ENCODE measurements around the gene CFTR. TPM values are rescaled to one million over a fixed set of nuclear protein-coding genes. Genes with fewer than 3 reads are reported as not detected.

CFTR gene
- total and polyA plus RNA-seq, 9 of the 15 experiments (the other 6 are each of a cell fraction or from before 2014, with no cell fraction given): 0.20 TPM; not detected in 8

DNA sequence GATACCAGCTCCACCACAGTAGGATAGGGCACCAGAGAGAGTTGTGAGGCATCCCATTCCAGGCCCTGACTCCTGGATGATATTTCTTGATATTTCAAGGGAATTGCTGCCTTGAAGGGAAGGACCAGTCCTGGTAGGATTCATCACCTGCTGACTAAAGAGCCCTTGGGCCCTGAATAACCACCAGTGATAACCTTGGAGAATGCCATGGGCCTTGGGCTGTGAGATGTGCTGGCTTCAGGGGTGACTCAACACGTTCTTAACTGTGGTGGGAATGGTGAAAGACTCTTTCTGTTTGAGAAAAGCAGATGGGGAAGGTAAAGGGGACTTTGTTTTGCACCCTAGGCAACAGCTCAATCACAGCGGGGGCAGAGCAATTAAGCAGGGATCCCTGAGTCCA, 31.2 kb upstream of the CFTR start:
- Histone ChIP-seq H3K9me1 (ENCODE audit: control insufficient read depth, insufficient read depth, low read length) (no peaks in the 10 kb centered on the region), H4K20me1 (replicated peaks; ENCODE audit: control insufficient read depth, insufficient read depth, low read length) (no peaks in the 10 kb centered on the region), H3K9ac (ENCODE audit: insufficient read depth in 1 of 2, low read depth in 2 of 2, low read length in 2 of 2) (no peak overlapping the region), H3K27ac (ENCODE audit: extremely low read depth, low read depth, low read length) (no peak overlapping the region), H3K79me2 (ENCODE audit: control insufficient read depth, insufficient read depth, low read length) (no peaks in the 10 kb centered on the region), H3K9me3 (replicated peaks; ENCODE audit: control insufficient read depth, insufficient read depth, low read depth, low read length) (no peaks in the 10 kb centered on the region), H3K4me1 (replicated peaks in 1 of 2; ENCODE audit: control insufficient read depth in 2 of 2, insufficient read depth in 2 of 2, low read length in 2 of 2) (no peaks in the 10 kb centered on the region), H2AFZ (ENCODE audit: low read depth, low read length) (no peak overlapping the region), H3K4me2 (ENCODE audit: insufficient read depth, low read length) (no peak overlapping the region), H3K27me3 (ENCODE audit: control insufficient read depth in 2 of 2, insufficient read depth in 2 of 2, low read length in 2 of 2) (no peaks in the 10 kb centered on the region), H3K4me3 (no peak overlapping the region), H3K36me3 (ENCODE audit: control insufficient read depth, insufficient read depth, low read length) (no peaks in the 10 kb centered on the region)
- no peak for TF ChIP-seq SMAD3 (CRISPR knock-in tag; conservative IDR thresholded peaks at IDR 0.05)
- ChIA-PET POLR2A (no interaction called here), CTCF (ENCODE audit: low intra/inter-chr PET ratio) (no interaction called here)
- 0% methylated on average over 2 of the region's 2 CpGs for WGBS (ENCODE audit: insufficient coverage, low coverage, missing lambda C conversion rate)
- no TSS peak for BruUV-seq (replicated peaks)
- intact Hi-C loops (cut with micrococcal nuclease): no loop called here
- no peak for FAIRE-seq
- DNase-seq (ENCODE audit: extremely low read depth in 1 of 4, low spot score in 3 of 4): no peak
- in situ Hi-C loops (cut with MboI): no loop called here
- no peak for ATAC-seq

GRCh38 chr7:117458977-117459583, 20.7 kb upstream of the CFTR start:
- 3% methylated on average over 3 of the region's 3 CpGs for WGBS (ENCODE audit: insufficient coverage, low coverage, missing lambda C conversion rate)
- no peaks in the 10 kb centered on the region for H3K36me3 ChIP-seq (ENCODE audit: control insufficient read depth, insufficient read depth, low read length)
- H2AFZ ChIP-seq (ENCODE audit: low read depth, low read length): no peak overlapping the region
- in situ Hi-C loops (cut with MboI): no loop called here
- no peaks in the 10 kb centered on the region for H3K79me2 ChIP-seq (ENCODE audit: control insufficient read depth, insufficient read depth, low read length)
- ATAC-seq: peak; percentile 76
- H3K9ac ChIP-seq (ENCODE audit: insufficient read depth in 1 of 2, low read depth in 2 of 2, low read length in 2 of 2): no peak overlapping the region
- DNase-seq (ENCODE audit: extremely low read depth in 1 of 4, low spot score in 3 of 4): peak in 3 of 4 experiments; percentile 38 to 39 (median 39)
- intact Hi-C loops (cut with micrococcal nuclease): loop anchor here (2.0 to 5.0 kb wide), 4 partner anchors 258 to 738 kb away; no protein-coding TSS in a partner anchor
- H4K20me1 ChIP-seq (replicated peaks; ENCODE audit: control insufficient read depth, insufficient read depth, low read length): no peaks in the 10 kb centered on the region
- H3K4me2 ChIP-seq (ENCODE audit: insufficient read depth, low read length): no peak overlapping the region
- no peaks in the 10 kb centered on the region for H3K9me3 ChIP-seq (replicated peaks; ENCODE audit: control insufficient read depth, insufficient read depth, low read depth, low read length)
- FAIRE-seq: peak; percentile 74
- no TSS peak for BruUV-seq (replicated peaks)
- no peaks in the 10 kb centered on the region for H3K9me1 ChIP-seq (ENCODE audit: control insufficient read depth, insufficient read depth, low read length)
- H3K4me3 ChIP-seq: no peak overlapping the region
- ChIA-PET CTCF (ENCODE audit: low intra/inter-chr PET ratio) (interaction anchor here (0.6 to 1.8 kb wide), 4 partner anchors 257 to 1679 kb away, joined by 3 to 15 read pairs (median 6); no protein-coding TSS in a partner anchor), POLR2A (no interaction called here)
- no peak overlapping the region for H3K27ac ChIP-seq (ENCODE audit: extremely low read depth, low read depth, low read length)
- H3K4me1 ChIP-seq (replicated peaks in 1 of 2; ENCODE audit: control insufficient read depth in 2 of 2, insufficient read depth in 2 of 2, low read length in 2 of 2): no peaks in the 10 kb centered on the region
- no peaks in the 10 kb centered on the region for H3K27me3 ChIP-seq (ENCODE audit: control insufficient read depth in 2 of 2, insufficient read depth in 2 of 2, low read length in 2 of 2)
- TF ChIP-seq POLR2H (tag; IDR thresholded peaks at IDR 0.05; ENCODE audit: low read depth): 0 out of 2 replicates have a peak, but pooled peaks have one; percentile 44
- TF ChIP-seq, protein P1, sequence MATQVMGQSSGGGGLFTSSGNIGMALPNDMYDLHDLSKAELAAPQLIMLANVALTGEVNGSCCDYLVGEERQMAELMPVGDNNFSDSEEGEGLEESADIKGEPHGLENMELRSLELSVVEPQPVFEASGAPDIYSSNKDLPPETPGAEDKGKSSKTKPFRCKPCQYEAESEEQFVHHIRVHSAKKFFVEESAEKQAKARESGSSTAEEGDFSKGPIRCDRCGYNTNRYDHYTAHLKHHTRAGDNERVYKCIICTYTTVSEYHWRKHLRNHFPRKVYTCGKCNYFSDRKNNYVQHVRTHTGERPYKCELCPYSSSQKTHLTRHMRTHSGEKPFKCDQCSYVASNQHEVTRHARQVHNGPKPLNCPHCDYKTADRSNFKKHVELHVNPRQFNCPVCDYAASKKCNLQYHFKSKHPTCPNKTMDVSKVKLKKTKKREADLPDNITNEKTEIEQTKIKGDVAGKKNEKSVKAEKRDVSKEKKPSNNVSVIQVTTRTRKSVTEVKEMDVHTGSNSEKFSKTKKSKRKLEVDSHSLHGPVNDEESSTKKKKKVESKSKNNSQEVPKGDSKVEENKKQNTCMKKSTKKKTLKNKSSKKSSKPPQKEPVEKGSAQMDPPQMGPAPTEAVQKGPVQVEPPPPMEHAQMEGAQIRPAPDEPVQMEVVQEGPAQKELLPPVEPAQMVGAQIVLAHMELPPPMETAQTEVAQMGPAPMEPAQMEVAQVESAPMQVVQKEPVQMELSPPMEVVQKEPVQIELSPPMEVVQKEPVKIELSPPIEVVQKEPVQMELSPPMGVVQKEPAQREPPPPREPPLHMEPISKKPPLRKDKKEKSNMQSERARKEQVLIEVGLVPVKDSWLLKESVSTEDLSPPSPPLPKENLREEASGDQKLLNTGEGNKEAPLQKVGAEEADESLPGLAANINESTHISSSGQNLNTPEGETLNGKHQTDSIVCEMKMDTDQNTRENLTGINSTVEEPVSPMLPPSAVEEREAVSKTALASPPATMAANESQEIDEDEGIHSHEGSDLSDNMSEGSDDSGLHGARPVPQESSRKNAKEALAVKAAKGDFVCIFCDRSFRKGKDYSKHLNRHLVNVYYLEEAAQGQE (IDR thresholded peaks at IDR 0.05; ENCODE audit: borderline replicate concordance): peak; percentile 37; the same call in 1 of the 2 replicates
- TF ChIP-seq, protein P1 (CRISPR knock-in tag; IDR thresholded peaks at IDR 0.05; ENCODE audit: low read depth): no peak
